ENCODE results near the gene TP63. TPM values are rescaled to one million over a fixed set of nuclear protein-coding genes. Genes with fewer than 3 reads are reported as not detected.

Gene TP63
- total RNA-seq, 1 experiment from 2014 or later: not detected

DNA sequence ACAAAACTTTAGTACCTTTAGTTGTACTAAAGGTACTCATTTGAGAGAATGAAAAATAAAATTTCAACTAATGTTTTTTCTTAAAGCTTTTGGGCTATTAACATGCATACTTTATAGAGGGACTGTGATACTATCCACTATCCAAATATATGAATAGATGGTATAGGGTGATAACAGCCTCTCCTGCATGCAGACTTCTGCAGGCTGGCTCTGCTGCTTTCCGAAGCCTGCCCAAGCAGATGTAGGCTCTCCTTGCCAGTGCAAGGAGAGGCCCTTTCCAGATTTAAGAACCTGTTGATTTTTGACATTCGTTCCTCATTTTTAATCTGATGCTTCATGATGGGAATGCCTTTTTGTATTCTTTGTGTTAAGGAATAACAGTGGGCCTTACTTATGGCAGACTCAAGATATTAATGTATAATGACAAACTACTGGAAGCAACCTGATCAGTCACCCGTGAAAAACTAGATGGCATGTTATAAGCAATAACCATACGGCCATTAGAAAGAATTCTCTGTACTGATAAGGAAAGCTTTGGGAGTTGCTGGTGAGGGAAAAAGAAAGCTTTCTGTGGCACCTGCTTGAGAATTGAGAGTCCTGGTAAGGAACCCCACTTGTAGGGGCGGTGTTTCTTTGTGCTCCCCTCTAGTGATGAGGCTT, 181.7 kb downstream of the TP63 start:
- no peak overlapping the region for H3K56ac ChIP-seq (ENCODE audit: insufficient read length, low read depth, low read length)
- H4K5ac ChIP-seq (ENCODE audit: insufficient read length, low read depth, low read length): no peak overlapping the region
- WGBS (ENCODE audit: extremely low coverage, insufficient read length, low lambda C conversion rate): no CpG with 5 or more reads among the region's 5 CpGs
- H2BK120ac ChIP-seq (ENCODE audit: low read depth, low read length, poor library complexity, severe bottlenecking): no peak overlapping the region
- H3K79me2 ChIP-seq (ENCODE audit: insufficient read depth, low read length): no peaks in the 10 kb centered on the region
- TF ChIP-seq, protein P1, sequence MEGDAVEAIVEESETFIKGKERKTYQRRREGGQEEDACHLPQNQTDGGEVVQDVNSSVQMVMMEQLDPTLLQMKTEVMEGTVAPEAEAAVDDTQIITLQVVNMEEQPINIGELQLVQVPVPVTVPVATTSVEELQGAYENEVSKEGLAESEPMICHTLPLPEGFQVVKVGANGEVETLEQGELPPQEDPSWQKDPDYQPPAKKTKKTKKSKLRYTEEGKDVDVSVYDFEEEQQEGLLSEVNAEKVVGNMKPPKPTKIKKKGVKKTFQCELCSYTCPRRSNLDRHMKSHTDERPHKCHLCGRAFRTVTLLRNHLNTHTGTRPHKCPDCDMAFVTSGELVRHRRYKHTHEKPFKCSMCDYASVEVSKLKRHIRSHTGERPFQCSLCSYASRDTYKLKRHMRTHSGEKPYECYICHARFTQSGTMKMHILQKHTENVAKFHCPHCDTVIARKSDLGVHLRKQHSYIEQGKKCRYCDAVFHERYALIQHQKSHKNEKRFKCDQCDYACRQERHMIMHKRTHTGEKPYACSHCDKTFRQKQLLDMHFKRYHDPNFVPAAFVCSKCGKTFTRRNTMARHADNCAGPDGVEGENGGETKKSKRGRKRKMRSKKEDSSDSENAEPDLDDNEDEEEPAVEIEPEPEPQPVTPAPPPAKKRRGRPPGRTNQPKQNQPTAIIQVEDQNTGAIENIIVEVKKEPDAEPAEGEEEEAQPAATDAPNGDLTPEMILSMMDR (conservative IDR thresholded peaks at IDR 0.05): no peak
- H3K9ac ChIP-seq (ENCODE audit: extremely low read depth, insufficient read length, low read length): no peak overlapping the region
- H3K23ac ChIP-seq (ENCODE audit: insufficient read length, low read depth, low read length): no peak overlapping the region
- H2AK5ac ChIP-seq (ENCODE audit: insufficient read length, low read length): no peak overlapping the region
- H4K91ac ChIP-seq (ENCODE audit: insufficient read length, low read depth, low read length): no peak overlapping the region
- no peaks in the 10 kb centered on the region for H3K23me2 ChIP-seq (ENCODE audit: insufficient read length, low read depth, low read length, poor library complexity, severe bottlenecking)
- no peak overlapping the region for H3K27ac ChIP-seq (ENCODE audit: insufficient read length, low read depth, low read length)
- no peaks in the 10 kb centered on the region for H3K79me1 ChIP-seq (ENCODE audit: insufficient read depth, low read depth, low read length, poor library complexity, severe bottlenecking)
- H3K4me2 ChIP-seq (ENCODE audit: insufficient read depth, insufficient read length, low read length): no peak overlapping the region
- no peak overlapping the region for H2BK5ac ChIP-seq (ENCODE audit: insufficient read length, low read length)
- H3K9me3 ChIP-seq (ENCODE audit: control insufficient read depth, low read depth, low read length): no peaks in the 10 kb centered on the region
- H3K27ac Mint-ChIP-seq: no peak overlapping the region
- no peaks in the 10 kb centered on the region for H3K27me3 ChIP-seq (ENCODE audit: insufficient read depth, low read length)
- H3K4ac ChIP-seq (ENCODE audit: low read depth, low read length): no peak overlapping the region
- no peaks in the 10 kb centered on the region; the same call in 1 of the 2 replicates for H3K4me1 ChIP-seq (ENCODE audit: insufficient read depth, low read length)
- no peak overlapping the region for H2BK15ac ChIP-seq (ENCODE audit: low read depth, low read length)
- H3T11ph ChIP-seq (ENCODE audit: low read length): no peak overlapping the region
- no peaks in the 10 kb centered on the region for H3K9me3 Mint-ChIP-seq
- no peak for DNase-seq
- peaks cover 16% of the 10 kb centered on the region for H3K27me3 Mint-ChIP-seq (ENCODE audit: low read depth)
- H4K20me1 ChIP-seq (ENCODE audit: control insufficient read depth, insufficient read depth, insufficient read length): no peaks in the 10 kb centered on the region
- peaks cover 15 to 33% of the 10 kb centered on the region in 2 experiments for H3K4me1 Mint-ChIP-seq
- no peak overlapping the region for H2BK20ac ChIP-seq (ENCODE audit: low read depth, low read length, poor library complexity, severe bottlenecking)
- no peak overlapping the region for H2AFZ ChIP-seq (ENCODE audit: low read length)
- no peaks in the 10 kb centered on the region for H3K36me3 Mint-ChIP-seq (ENCODE audit: insufficient read depth in 1 of 3, low read depth in 3 of 3)
- H3K18ac ChIP-seq (ENCODE audit: insufficient read length, low read depth, low read length): no peak overlapping the region
- H3K14ac ChIP-seq (ENCODE audit: insufficient read depth, low read length): no peak overlapping the region
- H4K8ac ChIP-seq (replicated peaks; ENCODE audit: insufficient read length, low read depth, low read length): no peak overlapping the region
- no peak overlapping the region for H2BK12ac ChIP-seq (ENCODE audit: insufficient read length, low read depth, low read length)
- no peak overlapping the region for H3K4me3 Mint-ChIP-seq

Data from H9 (cell line).